C4-2B (cell line): Measurements from ENCODE around the gene PREX1.

Source experiments
- H3K27ac ChIP-seq: fragments of 450-650 bp; 2 replicates; pipeline ENCODE4 v1.5.1; 2017
- ZFX ChIP-seq: fragments of 450-650 bp; IDR thresholded peaks from 2 replicates; pipeline ENCODE4 v1.6.1; 2017
- TF ChIP-seq, protein P1 (sequence below): fragments of 450-650 bp; conservative IDR thresholded peaks from 2 replicates; pipeline ENCODE4 v1.5.1; 2017; ENCODE audit warnings: mild to moderate bottlenecking

Gene PREX1

DNA sequence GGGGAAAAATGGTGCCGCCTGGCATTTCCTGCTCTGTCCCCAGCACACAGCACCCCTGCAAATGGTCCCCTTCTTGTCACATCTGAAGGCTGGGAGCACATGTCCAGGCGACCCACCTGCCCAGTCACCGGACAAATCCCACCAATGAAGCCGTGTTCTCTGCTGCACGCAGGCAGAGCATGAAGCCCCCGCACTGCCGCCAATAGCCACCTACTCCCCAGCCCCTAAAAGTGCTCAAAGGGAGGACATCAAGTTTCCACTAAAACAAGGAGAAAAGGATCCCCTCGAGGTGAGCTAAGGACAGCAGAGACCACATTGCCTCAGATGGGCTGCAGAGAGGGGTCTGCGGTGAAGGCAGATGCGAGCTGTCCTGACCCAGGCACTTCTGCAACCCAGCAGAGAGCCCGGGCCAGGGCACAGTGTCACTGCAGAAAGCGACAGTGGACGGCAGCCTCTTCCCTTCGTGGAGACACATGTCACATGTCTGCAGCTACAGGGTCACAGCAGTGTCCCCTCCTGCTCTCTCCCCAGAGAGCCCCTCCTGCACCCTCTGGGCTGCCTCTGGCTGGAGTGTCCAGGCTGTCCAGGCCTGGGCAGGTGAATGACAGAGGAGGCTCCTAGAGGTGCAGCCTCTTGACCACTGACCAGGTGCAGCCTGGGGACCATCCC is 221.5 kb downstream of the PREX1 start:
- no peak overlapping the region for H3K27ac ChIP-seq
- no peak for TF ChIP-seq ZFX
- TF ChIP-seq, protein P1, sequence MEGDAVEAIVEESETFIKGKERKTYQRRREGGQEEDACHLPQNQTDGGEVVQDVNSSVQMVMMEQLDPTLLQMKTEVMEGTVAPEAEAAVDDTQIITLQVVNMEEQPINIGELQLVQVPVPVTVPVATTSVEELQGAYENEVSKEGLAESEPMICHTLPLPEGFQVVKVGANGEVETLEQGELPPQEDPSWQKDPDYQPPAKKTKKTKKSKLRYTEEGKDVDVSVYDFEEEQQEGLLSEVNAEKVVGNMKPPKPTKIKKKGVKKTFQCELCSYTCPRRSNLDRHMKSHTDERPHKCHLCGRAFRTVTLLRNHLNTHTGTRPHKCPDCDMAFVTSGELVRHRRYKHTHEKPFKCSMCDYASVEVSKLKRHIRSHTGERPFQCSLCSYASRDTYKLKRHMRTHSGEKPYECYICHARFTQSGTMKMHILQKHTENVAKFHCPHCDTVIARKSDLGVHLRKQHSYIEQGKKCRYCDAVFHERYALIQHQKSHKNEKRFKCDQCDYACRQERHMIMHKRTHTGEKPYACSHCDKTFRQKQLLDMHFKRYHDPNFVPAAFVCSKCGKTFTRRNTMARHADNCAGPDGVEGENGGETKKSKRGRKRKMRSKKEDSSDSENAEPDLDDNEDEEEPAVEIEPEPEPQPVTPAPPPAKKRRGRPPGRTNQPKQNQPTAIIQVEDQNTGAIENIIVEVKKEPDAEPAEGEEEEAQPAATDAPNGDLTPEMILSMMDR, result no peak

DNA sequence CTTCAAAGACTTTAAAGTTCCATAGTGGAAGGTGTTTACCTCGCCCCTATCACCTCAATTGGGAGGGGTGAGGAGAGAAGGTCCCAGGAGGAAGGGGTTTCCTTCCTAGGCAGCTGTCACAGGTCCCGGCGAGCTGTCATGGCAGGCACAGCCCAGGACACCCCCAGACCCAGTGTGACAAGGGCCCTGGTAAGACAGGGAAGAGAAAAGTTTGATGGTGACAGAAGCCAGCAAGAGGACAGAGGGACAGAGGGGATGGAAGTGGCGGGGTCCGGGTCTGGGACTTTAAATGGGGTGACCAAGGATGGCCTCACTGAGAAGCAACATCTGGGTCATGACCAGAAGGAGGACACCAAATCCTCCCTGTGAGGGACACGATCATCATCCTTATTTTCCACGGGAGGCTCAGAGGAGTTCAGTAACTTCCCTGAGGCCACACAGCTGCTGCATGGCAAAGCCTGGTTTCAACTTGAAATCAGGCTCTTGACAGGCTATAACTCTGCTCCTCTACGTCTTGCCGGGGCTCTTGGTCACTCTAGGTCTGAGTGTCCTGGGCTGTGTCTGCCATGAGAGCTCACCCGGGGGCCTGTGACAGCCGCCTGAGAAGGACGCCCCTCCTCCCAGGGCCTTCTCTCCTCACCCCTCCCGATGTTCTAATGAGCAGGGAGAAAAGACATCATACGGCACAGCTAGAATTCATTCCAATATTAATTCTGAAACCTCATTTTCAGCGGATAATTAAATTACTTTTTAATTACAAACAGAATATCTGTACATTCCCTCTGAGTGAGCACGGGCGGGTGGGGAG is 222.2 kb downstream of the PREX1 start:
- no peak for TF ChIP-seq ZFX
- TF ChIP-seq, protein P1, result no peak
- no peak overlapping the region for H3K27ac ChIP-seq

DNA sequence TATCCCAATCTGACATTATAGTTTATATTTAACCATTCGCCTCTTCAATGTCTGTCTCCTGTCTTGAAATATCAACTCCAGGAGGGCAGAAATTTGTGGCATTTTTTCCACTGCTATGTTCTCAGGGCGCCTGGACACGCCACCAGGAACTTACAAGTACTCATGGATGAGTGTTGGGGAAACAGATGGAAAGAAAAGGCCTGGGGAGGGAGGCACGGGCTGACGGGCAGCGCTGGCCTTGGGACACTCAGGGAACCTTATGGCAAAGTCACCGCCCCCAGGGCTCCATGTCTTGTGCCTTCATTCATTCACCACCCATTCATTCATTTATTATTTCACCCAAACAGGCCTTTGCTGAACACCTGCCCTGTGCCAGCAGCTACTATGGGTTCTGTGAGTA is 222.9 kb downstream of the PREX1 start:
- TF ChIP-seq ZFX, result no peak
- TF ChIP-seq, protein P1, result no peak

DNA sequence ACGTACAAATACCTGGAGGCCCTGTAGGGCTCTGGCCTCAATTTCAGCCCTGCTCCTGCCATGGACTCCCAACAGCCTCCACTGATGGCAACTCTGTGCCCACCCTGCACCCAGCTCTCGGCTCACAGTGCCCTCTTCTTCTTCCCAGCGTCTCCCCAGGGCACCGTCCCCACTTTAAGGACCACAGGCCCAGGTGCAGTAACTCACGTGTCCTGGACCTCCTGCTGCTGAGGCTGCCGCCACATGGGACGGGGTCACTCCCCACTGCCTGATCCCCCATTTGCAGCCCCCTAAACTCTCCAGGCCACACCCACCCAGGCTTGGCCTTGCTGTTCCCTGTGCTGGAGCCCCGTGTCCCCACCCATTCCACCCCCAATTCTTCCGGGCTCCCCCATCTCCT is 223.4 kb downstream of the PREX1 start:
- TF ChIP-seq, protein P1, result no peak
- no peak for TF ChIP-seq ZFX
- H3K27ac ChIP-seq, result no peak overlapping the region

More for the DNA sequence above, 222.9 kb downstream of the PREX1 start:
- H3K27ac ChIP-seq, result no peak overlapping the region

DNA sequence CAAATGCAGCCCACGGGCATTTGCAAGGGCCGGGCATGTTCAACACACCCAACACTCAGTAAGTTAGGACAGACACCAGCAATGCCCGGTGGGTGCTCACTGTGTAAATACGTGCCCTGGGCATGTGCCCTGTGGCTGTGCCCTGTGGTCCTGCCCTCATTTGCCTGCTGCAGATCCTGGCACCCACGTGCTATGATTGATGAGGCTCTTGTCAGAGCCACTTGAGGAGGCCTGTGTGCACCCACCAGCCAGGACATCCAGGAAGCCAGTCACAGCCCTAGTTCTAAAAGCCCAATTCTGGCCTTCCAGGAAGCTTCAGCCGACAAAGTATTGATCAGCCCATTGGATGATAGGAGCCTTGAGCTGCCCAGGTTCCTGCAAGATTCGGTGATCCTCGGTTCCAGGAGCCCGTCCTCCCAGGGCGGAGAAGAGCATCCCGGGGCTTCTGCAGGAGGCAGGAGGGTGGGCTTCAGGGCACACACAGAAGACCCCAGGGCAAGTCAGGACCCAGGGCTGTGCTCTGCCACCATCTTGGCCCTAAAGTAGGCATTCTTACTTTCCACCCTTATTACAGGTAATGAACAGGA is 223.9 kb downstream of the PREX1 start:
- H3K27ac ChIP-seq, result no peak overlapping the region
- TF ChIP-seq ZFX, result no peak
- TF ChIP-seq, protein P1, result no peak

DNA sequence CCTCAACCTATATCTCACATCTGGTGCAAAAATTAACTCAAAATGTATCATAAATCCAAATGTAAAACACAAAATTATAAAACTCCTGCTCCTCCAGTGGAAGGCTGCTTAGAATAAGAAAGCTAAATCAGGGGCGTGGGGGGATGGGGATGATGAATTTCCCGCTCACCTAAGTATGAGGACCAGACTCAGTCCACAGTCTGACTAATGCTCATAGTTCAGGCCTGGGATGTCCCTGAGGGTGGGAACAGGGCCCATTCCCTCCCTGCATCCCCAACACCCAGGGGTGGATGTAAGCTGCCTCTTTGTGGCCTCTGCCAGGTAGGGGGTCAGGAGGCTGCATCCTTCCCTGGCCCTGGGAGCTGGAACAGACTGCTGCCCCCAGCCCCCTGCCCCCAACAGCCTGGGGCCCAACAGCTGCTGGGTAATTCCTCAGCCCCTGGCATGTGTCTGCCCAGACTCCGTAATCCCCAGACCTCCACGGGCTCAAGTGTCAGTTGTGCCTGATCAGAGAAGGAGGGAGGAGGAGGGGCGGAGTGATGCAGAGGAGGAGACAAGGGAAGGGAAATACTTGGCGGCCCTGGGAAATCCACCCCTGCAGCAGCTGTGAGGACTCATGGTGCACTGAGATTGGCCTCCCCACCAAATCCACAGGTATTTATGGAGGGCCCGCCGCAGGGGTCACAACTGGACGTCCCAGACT is 224.5 kb downstream of the PREX1 start:
- TF ChIP-seq, protein P1, result no peak
- TF ChIP-seq ZFX, result no peak
- no peak overlapping the region for H3K27ac ChIP-seq
